Measurements from ENCODE around the gene IL5RA.

DNA sequence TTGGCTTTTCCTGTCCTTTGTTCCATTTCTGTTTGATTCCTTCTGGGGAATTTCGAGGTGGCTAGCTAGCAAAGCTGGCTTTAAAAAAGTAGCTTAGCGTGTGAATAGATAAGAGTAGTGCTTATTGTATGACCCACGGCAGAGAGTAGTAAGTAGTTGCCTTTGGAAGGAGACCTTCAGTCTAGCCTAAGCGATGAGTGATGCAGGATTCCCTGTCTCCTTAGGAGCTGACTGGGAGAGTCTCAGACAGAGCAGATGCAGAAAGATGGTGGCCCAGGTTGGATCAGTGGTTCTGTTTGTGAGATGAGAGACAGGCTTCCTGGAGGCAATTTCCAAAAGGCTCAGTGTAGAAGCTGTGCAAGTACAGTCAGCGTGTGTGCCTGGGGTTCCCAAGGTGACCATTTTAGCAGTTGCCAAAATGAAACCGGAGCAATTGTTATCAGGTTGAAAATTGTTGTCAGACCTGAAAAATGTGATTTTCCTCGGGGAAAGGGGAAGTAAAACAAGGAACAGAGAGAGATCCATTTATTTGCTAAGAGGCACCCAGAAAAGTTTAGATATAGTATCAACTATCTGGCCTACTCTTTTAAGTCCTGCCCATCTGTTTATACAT lies 681 bp upstream of the IL5RA start:
- TF ChIP-seq POLR2A (IDR thresholded peaks at IDR 0.05) = no peak
- TF ChIP-seq, protein P1, sequence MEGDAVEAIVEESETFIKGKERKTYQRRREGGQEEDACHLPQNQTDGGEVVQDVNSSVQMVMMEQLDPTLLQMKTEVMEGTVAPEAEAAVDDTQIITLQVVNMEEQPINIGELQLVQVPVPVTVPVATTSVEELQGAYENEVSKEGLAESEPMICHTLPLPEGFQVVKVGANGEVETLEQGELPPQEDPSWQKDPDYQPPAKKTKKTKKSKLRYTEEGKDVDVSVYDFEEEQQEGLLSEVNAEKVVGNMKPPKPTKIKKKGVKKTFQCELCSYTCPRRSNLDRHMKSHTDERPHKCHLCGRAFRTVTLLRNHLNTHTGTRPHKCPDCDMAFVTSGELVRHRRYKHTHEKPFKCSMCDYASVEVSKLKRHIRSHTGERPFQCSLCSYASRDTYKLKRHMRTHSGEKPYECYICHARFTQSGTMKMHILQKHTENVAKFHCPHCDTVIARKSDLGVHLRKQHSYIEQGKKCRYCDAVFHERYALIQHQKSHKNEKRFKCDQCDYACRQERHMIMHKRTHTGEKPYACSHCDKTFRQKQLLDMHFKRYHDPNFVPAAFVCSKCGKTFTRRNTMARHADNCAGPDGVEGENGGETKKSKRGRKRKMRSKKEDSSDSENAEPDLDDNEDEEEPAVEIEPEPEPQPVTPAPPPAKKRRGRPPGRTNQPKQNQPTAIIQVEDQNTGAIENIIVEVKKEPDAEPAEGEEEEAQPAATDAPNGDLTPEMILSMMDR (IDR thresholded peaks at IDR 0.05) = no peak
